Prostate gland (tissue), 2 donors: Measurements from ENCODE around the gene PDS5B.

Source experiments
- CTCF ChIP-seq, 4 experiments: fragments of 200-600 bp in 2 of 4; fragments of 450-650 bp in 2 of 4; sonication (generic) in 2 of 4; IDR thresholded peaks; 1 replicate in 3 of 4; 2 replicates in 1 of 4; pipeline ENCODE4 v1.5.1; 2016 to 2019; ENCODE audit warnings: antibody characterized with exemption in 4 of 4, mild to moderate bottlenecking in 2 of 4, moderate library complexity in 2 of 4
- POLR2A ChIP-seq: fragments of 450-650 bp; IDR thresholded peaks from one replicate; pipeline ENCODE4 v1.6.1; 2016; ENCODE audit warnings: antibody characterized with exemption, mild to moderate bottlenecking

GRCh38 chr13:32610538-32610937 lies 24.3 kb downstream of the PDS5B start:
- TF ChIP-seq CTCF (IDR thresholded peaks at IDR 0.05) = no peak
- no peak for TF ChIP-seq POLR2A
